Measurements from ENCODE around the gene INSR. TPM values are rescaled to one million over a fixed set of nuclear protein-coding genes. Genes with fewer than 3 reads are reported as not detected.
"Not testable (repeated sequence)": the region's sequence is repeated elsewhere in the genome, so short reads cannot be mapped to it uniquely, and the experiment has no call there.

The INSR gene
- total and polyA plus RNA-seq, 5 donors from 2014 or later = 0.02 to 0.44 (median 0.10) TPM; not detected in 2

- H3K27me3 ChIP-seq (ENCODE audit: control insufficient read depth, insufficient read depth, low read length) = no peaks in the 10 kb centered on the region
- peaks cover 0 to 2% (median 0%) of the 10 kb centered on the region in 4 donors for H3K4me1 Mint-ChIP-seq
- no peak overlapping the region for H3K27ac Mint-ChIP-seq
- no peak overlapping the region for H3K27ac ChIP-seq (ENCODE audit: insufficient read depth, low read length, poor library complexity, severe bottlenecking)
- H3K27me3 Mint-ChIP-seq = peaks cover 1% of the 10 kb centered on the region
- no peaks in the 10 kb centered on the region for H3K4me1 ChIP-seq (ENCODE audit: control insufficient read depth, insufficient read depth, low read length, poor library complexity, severe bottlenecking)
- ATAC-seq (ENCODE audit: low read depth in 2 of 2) (no peak), DNase-seq (no peak)
- H3K36me3 Mint-ChIP-seq = no peaks in the 10 kb centered on the region
- no peaks in the 10 kb centered on the region for H3K36me3 ChIP-seq (ENCODE audit: control insufficient read depth, insufficient read depth, low read length)
- H3K9me3 ChIP-seq (ENCODE audit: control insufficient read depth in 2 of 2, low read length in 2 of 2) = peaks cover 0 to 7% of the 10 kb centered on the region in 2 experiments
- no peak overlapping the region for H3K4me3 Mint-ChIP-seq
- peaks cover 0 to 6% (median 0%) of the 10 kb centered on the region in 7 donors for H3K9me3 Mint-ChIP-seq
- H3K4me3 ChIP-seq (ENCODE audit: low read depth, low read length) = no peak overlapping the region
Observed at GRCh38 chr19:7149956-7150705, 144.1 kb downstream of the INSR start.

GRCh38 chr19:7147119-7147675 lies 147.0 kb downstream of the INSR start:
- H3K4me1 Mint-ChIP-seq; ATAC-seq (ENCODE audit: low read depth in 2 of 2); H3K9me3 Mint-ChIP-seq: not testable (repeated sequence)

GRCh38 chr19:7146086-7146485 lies 148.1 kb downstream of the INSR start:
- H3K4me3 Mint-ChIP-seq; ATAC-seq (ENCODE audit: low read depth in 2 of 2): not testable (repeated sequence)

More at GRCh38 chr19:7147119-7147675, 147.0 kb downstream of the INSR start:
- H3K36me3 Mint-ChIP-seq; H3K27me3 ChIP-seq (ENCODE audit: control insufficient read depth, insufficient read depth, low read length); H3K27me3 Mint-ChIP-seq; H3K4me3 Mint-ChIP-seq; H3K9me3 ChIP-seq (ENCODE audit: control insufficient read depth in 2 of 2, low read length in 2 of 2); DNase-seq; H3K27ac Mint-ChIP-seq; H3K4me3 ChIP-seq (ENCODE audit: low read depth, low read length); H3K36me3 ChIP-seq (ENCODE audit: control insufficient read depth, insufficient read depth, low read length); H3K4me1 ChIP-seq (ENCODE audit: control insufficient read depth, insufficient read depth, low read length, poor library complexity, severe bottlenecking); H3K27ac ChIP-seq (ENCODE audit: insufficient read depth, low read length, poor library complexity, severe bottlenecking): not testable (repeated sequence)

GRCh38 chr19:7145494-7145893 lies 148.7 kb downstream of the INSR start:
- H3K4me3 ChIP-seq (ENCODE audit: low read depth, low read length) = no peak overlapping the region
- Mint-ChIP-seq H3K4me3 (no peak overlapping the region), H3K27me3 (peaks cover 6% of the 10 kb centered on the region), H3K36me3 (no peaks in the 10 kb centered on the region), H3K4me1 (peaks cover 0 to 2% (median 0%) of the 10 kb centered on the region in 4 donors), H3K27ac (no peak overlapping the region), H3K9me3 (peaks cover 0 to 6% (median 0%) of the 10 kb centered on the region in 7 donors)
- H3K36me3 ChIP-seq (ENCODE audit: control insufficient read depth, insufficient read depth, low read length) = no peaks in the 10 kb centered on the region
- no peak for DNase-seq
- no peaks in the 10 kb centered on the region for H3K27me3 ChIP-seq (ENCODE audit: control insufficient read depth, insufficient read depth, low read length)
- H3K27ac ChIP-seq (ENCODE audit: insufficient read depth, low read length, poor library complexity, severe bottlenecking) = no peak overlapping the region
- no peak for ATAC-seq (ENCODE audit: low read depth in 2 of 2)
- H3K4me1 ChIP-seq (ENCODE audit: control insufficient read depth, insufficient read depth, low read length, poor library complexity, severe bottlenecking) = no peaks in the 10 kb centered on the region
- H3K9me3 ChIP-seq (ENCODE audit: control insufficient read depth in 2 of 2, low read length in 2 of 2) = peaks cover 0 to 7% of the 10 kb centered on the region in 2 experiments

More at GRCh38 chr19:7146086-7146485, 148.1 kb downstream of the INSR start:
- not testable (repeated sequence) for H3K27ac Mint-ChIP-seq; DNase-seq; H3K27me3 ChIP-seq (ENCODE audit: control insufficient read depth, insufficient read depth, low read length); H3K4me1 ChIP-seq (ENCODE audit: control insufficient read depth, insufficient read depth, low read length, poor library complexity, severe bottlenecking); H3K9me3 ChIP-seq (ENCODE audit: control insufficient read depth in 2 of 2, low read length in 2 of 2); H3K36me3 ChIP-seq (ENCODE audit: control insufficient read depth, insufficient read depth, low read length); H3K4me3 ChIP-seq (ENCODE audit: low read depth, low read length); H3K36me3 Mint-ChIP-seq; H3K9me3 Mint-ChIP-seq; H3K27me3 Mint-ChIP-seq; H3K4me1 Mint-ChIP-seq; H3K27ac ChIP-seq (ENCODE audit: insufficient read depth, low read length, poor library complexity, severe bottlenecking)

GRCh38 chr19:7142771-7143170 lies 151.4 kb downstream of the INSR start:
- Histone ChIP-seq H3K27me3 (ENCODE audit: control insufficient read depth, insufficient read depth, low read length) (no peaks in the 10 kb centered on the region), H3K9me3 (ENCODE audit: control insufficient read depth in 2 of 2, low read length in 2 of 2) (peaks cover 0 to 7% of the 10 kb centered on the region in 2 experiments), H3K27ac (ENCODE audit: insufficient read depth, low read length, poor library complexity, severe bottlenecking) (no peak overlapping the region), H3K4me1 (ENCODE audit: control insufficient read depth, insufficient read depth, low read length, poor library complexity, severe bottlenecking) (no peaks in the 10 kb centered on the region), H3K4me3 (ENCODE audit: low read depth, low read length) (no peak overlapping the region), H3K36me3 (ENCODE audit: control insufficient read depth, insufficient read depth, low read length) (no peaks in the 10 kb centered on the region)
- H3K36me3 Mint-ChIP-seq = no peaks in the 10 kb centered on the region
- DNase-seq = no peak
- no peak for ATAC-seq (ENCODE audit: low read depth in 2 of 2)
- H3K27me3 Mint-ChIP-seq = peaks cover 6% of the 10 kb centered on the region
- peaks cover 0 to 6% (median 0%) of the 10 kb centered on the region in 7 donors for H3K9me3 Mint-ChIP-seq
- H3K4me1 Mint-ChIP-seq = no peaks in the 10 kb centered on the region
- no peak overlapping the region for H3K27ac Mint-ChIP-seq
- H3K4me3 Mint-ChIP-seq = no peak overlapping the region

GRCh38 chr19:7140137-7140536 lies 154.1 kb downstream of the INSR start:
- Histone ChIP-seq H3K27me3 (ENCODE audit: control insufficient read depth, insufficient read depth, low read length) (no peaks in the 10 kb centered on the region), H3K9me3 (ENCODE audit: control insufficient read depth in 2 of 2, low read length in 2 of 2) (no peaks in the 10 kb centered on the region), H3K4me3 (ENCODE audit: low read depth, low read length) (no peak overlapping the region), H3K27ac (ENCODE audit: insufficient read depth, low read length, poor library complexity, severe bottlenecking) (no peak overlapping the region), H3K4me1 (ENCODE audit: control insufficient read depth, insufficient read depth, low read length, poor library complexity, severe bottlenecking) (no peaks in the 10 kb centered on the region), H3K36me3 (ENCODE audit: control insufficient read depth, insufficient read depth, low read length) (no peaks in the 10 kb centered on the region)
- peaks cover 5% of the 10 kb centered on the region for H3K27me3 Mint-ChIP-seq
- no peaks in the 10 kb centered on the region for H3K36me3 Mint-ChIP-seq
- H3K27ac Mint-ChIP-seq = no peak overlapping the region
- H3K9me3 Mint-ChIP-seq = peaks cover 0 to 3% (median 0%) of the 10 kb centered on the region in 7 donors
- DNase-seq (no peak), ATAC-seq (ENCODE audit: low read depth in 2 of 2) (no peak)
- no peaks in the 10 kb centered on the region for H3K4me1 Mint-ChIP-seq
- no peak overlapping the region for H3K4me3 Mint-ChIP-seq

- Histone ChIP-seq H3K4me1 (ENCODE audit: control insufficient read depth, insufficient read depth, low read length, poor library complexity, severe bottlenecking) (no peaks in the 10 kb centered on the region), H3K36me3 (ENCODE audit: control insufficient read depth, insufficient read depth, low read length) (no peaks in the 10 kb centered on the region), H3K9me3 (ENCODE audit: control insufficient read depth in 2 of 2, low read length in 2 of 2) (no peaks in the 10 kb centered on the region), H3K4me3 (ENCODE audit: low read depth, low read length) (no peak overlapping the region), H3K27me3 (ENCODE audit: control insufficient read depth, insufficient read depth, low read length) (no peaks in the 10 kb centered on the region), H3K27ac (ENCODE audit: insufficient read depth, low read length, poor library complexity, severe bottlenecking) (no peak overlapping the region)
- Mint-ChIP-seq H3K27me3 (no peaks in the 10 kb centered on the region), H3K9me3 (peaks cover 0 to 3% (median 0%) of the 10 kb centered on the region in 7 donors), H3K4me3 (no peak overlapping the region), H3K36me3 (no peaks in the 10 kb centered on the region), H3K27ac (no peak overlapping the region), H3K4me1 (no peaks in the 10 kb centered on the region)
- no peak for ATAC-seq (ENCODE audit: low read depth in 2 of 2)
- no peak for DNase-seq
Observed at GRCh38 chr19:7139095-7139494, 155.1 kb downstream of the INSR start.

GRCh38 chr19:7138402-7138801 lies 155.8 kb downstream of the INSR start:
- no peaks in the 10 kb centered on the region for H3K4me1 ChIP-seq (ENCODE audit: control insufficient read depth, insufficient read depth, low read length, poor library complexity, severe bottlenecking)
- H3K4me3 ChIP-seq (ENCODE audit: low read depth, low read length) = no peak overlapping the region
- H3K27me3 ChIP-seq (ENCODE audit: control insufficient read depth, insufficient read depth, low read length) = no peaks in the 10 kb centered on the region
- Mint-ChIP-seq H3K36me3 (no peaks in the 10 kb centered on the region), H3K27ac (no peak overlapping the region), H3K27me3 (no peaks in the 10 kb centered on the region), H3K4me1 (no peaks in the 10 kb centered on the region), H3K4me3 (no peak overlapping the region), H3K9me3 (peaks cover 0 to 3% (median 0%) of the 10 kb centered on the region in 7 donors)
- no peaks in the 10 kb centered on the region for H3K36me3 ChIP-seq (ENCODE audit: control insufficient read depth, insufficient read depth, low read length)
- no peaks in the 10 kb centered on the region for H3K9me3 ChIP-seq (ENCODE audit: control insufficient read depth in 2 of 2, low read length in 2 of 2)
- DNase-seq (no peak), ATAC-seq (ENCODE audit: low read depth in 2 of 2) (no peak)
- no peak overlapping the region for H3K27ac ChIP-seq (ENCODE audit: insufficient read depth, low read length, poor library complexity, severe bottlenecking)
